ENCODE measurements around the gene MTCL1.

MTCL1 gene

GRCh38 chr18:8868276-8868675, 162.9 kb downstream of the MTCL1 start:
- DNase-seq (ENCODE audit: low read depth), result no peak

GRCh38 chr18:8868779-8869415, 163.5 kb downstream of the MTCL1 start:
- DNase-seq (ENCODE audit: low read depth), result no peak

- no peak for DNase-seq (ENCODE audit: low read depth)
Observed at GRCh38 chr18:8869696-8870095, 164.3 kb downstream of the MTCL1 start.

- DNase-seq (ENCODE audit: low read depth), result no peak
Observed at GRCh38 chr18:8870528-8870927, 165.2 kb downstream of the MTCL1 start.

GRCh38 chr18:8871489-8871888, 166.1 kb downstream of the MTCL1 start:
- DNase-seq (ENCODE audit: low read depth), result no peak

GRCh38 chr18:8874872-8875271, 169.5 kb downstream of the MTCL1 start:
- DNase-seq (ENCODE audit: low read depth), result no peak

- no peak for DNase-seq (ENCODE audit: low read depth)
Observed at GRCh38 chr18:8876887-8877286, 171.5 kb downstream of the MTCL1 start.

GRCh38 chr18:8881103-8881502, 175.7 kb downstream of the MTCL1 start:
- DNase-seq (ENCODE audit: low read depth), result no peak
